Inflammatory macrophage treated with lipopolysaccharide for 4 hours (primary cell): ENCODE results near the gene SOAT2.
"Not testable (repeated sequence)": the region's sequence is repeated elsewhere in the genome, so short reads cannot be mapped to it uniquely, and the experiment has no call there.

Source experiments
- DNase-seq: peaks from one replicate; pipeline ENCODE4 v3.0.0-alpha.2; 2020

The SOAT2 gene

DNA sequence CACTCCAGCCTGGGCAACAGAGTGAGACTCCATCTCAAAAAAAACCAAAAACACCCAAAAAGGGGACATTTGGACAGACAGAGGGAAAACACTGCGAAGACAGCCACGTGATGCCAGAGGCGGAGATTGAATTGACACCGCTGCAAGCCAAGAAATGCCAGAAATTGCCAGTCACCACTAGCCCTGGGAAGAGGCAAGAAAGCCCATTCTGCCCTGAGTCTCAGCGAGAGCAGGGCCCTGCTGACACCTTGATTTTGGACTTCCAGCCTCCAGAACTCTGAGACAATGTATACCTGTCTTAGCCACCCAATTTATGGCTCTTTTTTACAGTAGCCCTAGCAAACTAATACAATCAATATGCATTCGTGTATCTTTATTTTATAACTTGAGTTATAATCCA lies 13.2 kb upstream of the SOAT2 start:
- no peak for DNase-seq

DNA sequence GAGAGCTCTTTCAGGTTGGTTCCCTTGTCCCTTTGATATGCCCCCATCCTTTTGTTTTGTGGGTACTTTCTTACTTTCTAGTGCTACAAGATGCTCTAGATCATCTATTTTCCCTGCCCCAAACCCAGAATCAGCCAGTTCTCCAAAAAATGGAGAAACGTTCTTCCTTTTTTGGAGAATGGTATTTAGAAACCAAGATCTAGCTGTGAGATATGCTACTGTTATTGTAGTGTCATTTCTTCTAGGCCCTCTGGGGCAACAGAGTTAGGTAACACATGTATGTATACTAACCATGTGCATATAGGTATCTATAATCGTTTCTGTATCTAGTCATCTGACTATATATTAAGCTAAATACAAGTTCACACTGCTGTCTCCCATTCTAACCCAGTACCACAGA lies 12.7 kb upstream of the SOAT2 start:
- DNase-seq = no peak

DNA sequence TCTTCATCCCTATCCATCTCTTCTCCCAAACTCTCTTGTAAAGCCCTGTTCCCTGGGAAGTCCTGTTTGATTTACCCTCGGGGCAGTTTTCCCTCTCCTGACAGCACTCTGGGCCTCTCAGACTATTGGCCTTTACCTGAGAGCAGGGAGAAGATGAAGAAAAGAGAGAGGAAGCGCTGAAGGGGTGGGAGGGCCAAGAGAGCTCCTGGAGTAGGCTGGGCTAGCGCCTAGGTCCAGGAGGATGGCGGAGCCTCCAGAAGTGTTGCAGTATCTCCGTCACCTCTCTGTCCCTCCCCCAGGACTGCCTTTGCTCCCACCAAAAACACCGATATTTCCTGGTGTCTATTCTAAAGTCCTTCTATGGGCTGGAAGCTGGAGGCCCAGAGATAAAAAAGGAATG lies 11.5 kb upstream of the SOAT2 start:
- no peak for DNase-seq

DNA sequence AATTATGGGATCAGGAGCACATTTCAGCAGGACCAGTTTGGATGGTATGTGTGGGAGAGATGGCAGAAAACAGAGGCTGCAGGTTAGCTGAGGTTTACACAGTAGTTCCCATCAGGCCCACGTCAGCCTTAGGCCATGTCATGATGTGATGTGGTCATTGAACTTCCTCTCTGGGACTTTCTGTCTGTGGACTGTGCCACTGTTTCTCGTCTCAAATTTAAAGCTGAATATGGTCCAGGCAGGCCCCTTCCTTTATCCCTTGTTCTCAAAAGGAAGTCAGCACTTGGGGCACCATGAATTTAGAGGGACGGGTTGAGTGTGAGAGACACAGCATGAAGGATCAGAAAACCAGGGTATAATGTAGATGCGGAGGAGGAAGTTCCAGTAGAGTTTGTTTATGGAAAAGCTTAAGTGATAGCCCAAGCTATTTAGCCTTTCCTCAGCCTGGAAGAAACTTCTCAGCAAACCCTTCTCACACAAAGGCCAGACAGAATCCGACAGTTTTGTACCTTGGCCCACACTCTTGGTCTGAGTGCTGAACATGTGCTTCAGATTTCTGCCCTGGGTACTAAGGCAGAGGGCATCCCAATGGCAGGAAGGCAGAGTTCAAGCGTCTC lies 9.4 kb upstream of the SOAT2 start:
- DNase-seq = peak; percentile 88

DNA sequence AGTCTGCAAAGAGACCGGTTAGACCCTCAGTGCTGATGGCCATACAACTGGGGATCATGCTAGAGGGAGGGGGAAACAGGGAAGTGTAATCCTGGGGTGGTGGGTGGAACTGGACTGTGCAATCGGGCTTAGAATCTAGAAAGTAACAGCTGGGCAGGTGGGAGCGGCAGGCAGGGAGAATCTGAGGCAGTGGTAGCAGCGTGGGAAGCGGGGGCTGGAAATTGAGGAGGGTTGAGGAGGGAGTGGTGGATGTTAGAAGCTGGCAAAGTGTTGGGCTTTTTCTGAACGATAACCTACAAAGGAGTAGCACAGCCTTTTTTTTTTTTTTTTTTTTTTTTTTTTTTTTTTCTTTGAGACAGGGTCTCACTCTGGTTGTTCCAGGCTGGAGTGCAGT lies 8.9 kb upstream of the SOAT2 start:
- no peak for DNase-seq

DNA sequence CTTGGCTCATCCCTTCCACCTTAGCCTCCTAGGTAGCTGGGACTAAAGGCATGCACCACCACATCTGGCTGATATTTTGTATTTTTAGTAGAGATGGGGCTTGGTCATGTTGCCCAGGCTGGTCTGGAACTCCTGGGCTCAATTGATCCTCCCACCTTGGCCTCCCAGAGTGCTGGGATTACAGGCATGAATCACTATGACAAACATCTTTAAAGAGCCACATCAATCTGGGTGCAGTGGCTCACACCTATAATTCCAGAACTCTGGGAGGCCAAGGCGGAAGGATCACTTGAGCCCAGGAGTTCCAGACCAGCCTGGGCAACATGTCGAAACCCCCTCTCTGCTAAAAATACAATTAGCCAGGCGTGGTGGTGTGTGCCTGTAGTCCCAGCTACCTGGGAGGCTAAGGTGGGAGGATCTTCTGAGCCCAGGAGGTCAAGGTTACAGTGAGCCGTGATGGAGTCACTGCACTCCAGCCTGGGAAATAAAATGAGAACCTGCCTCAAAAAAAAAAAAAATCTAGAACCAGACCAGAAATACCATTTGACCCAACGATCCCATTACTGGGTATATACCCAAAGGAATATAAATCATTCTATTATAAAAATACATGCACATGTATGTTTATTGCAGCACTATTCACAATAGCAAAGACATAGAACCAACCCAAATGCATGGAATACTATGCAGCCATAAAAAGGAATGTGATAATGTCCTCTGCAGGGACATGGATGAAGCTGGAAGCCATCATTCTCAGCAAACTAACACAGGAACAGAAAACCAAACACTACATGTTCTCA lies 8.3 kb upstream of the SOAT2 start:
- DNase-seq = not testable (repeated sequence)

DNA sequence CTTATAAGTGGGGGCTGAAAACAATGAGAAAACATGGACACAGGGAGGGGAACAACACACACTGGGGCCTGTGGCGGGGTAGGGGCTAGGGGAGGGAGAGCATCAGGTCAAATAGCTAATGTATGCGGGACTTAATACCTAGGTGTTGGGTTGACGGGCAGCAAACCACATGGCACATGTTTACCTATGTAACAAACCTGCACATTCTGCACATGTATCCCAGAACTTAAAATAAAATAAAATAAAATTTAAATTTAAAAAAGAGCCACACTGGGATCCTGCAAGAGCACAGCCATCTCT lies 7.7 kb upstream of the SOAT2 start:
- DNase-seq = not testable (repeated sequence)

DNA sequence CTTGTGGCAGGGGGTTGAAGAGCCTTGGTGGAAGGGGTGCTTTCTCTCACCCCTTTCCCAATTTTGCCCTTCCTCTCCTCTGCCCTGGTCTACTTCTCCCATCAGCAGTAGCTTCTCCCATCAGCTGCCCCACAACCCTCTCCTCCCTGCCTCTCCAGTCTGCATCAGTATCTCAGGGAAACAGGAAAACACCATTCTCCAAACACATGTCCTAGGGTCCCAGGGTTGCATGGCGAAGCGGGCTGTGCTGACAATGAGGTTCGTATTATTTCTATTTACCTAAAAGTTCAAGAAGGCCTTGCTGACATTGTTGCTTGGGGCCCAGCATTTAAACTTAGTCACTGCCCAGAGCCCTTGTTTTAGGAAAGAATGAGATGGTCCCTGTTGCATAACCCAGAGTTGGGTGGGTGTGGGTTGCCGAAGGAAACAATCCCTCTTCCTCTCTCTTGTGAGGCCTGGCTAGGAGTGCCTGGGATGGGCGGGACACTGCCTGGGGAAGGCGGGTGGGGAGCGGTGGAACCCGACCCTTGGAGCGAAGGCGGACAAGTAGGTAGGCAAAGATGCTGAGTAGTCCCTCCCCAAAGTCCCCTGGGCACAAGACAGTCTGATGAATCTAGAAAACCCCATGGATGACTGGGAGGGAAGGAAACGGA lies 7.1 kb upstream of the SOAT2 start:
- peak; percentile 67 for DNase-seq

DNA sequence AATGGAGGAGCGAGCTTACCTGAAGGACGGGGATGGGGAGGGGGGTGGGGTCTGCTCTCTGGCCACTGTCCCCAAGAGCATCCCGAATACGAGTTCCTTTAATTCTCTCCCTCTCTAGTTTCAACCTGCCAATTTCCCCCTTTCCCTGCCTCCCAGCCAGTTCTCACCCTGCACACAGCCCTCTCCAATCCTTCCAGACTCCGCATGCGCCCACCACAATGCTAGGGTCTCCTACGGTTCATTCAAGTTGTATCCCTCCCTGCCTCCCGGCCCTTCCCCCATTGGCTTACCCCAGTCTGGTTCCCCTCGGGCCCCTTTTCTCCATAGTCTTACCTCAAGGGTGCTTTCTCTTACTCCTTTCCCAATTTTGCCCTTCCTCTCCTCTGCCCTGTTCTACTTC lies 6.5 kb upstream of the SOAT2 start:
- DNase-seq = no peak

DNA sequence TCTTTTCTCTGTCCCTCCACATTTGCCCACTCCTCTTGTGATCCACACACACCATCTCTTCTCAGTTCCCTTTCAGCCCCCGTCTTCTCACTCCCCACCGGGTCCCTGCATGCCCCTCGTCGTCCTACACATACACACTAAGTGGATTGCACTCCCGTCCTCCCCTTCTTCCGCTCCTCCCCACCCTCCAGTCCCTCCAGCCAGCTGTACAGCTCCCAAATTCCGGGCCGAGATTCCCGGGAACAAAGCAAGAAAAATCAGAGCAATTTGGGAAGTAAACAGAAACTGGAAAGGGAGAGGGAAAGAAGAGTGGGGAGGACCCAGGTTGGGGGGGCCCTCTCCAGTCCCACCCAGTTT lies 6.1 kb upstream of the SOAT2 start:
- DNase-seq = no peak

DNA sequence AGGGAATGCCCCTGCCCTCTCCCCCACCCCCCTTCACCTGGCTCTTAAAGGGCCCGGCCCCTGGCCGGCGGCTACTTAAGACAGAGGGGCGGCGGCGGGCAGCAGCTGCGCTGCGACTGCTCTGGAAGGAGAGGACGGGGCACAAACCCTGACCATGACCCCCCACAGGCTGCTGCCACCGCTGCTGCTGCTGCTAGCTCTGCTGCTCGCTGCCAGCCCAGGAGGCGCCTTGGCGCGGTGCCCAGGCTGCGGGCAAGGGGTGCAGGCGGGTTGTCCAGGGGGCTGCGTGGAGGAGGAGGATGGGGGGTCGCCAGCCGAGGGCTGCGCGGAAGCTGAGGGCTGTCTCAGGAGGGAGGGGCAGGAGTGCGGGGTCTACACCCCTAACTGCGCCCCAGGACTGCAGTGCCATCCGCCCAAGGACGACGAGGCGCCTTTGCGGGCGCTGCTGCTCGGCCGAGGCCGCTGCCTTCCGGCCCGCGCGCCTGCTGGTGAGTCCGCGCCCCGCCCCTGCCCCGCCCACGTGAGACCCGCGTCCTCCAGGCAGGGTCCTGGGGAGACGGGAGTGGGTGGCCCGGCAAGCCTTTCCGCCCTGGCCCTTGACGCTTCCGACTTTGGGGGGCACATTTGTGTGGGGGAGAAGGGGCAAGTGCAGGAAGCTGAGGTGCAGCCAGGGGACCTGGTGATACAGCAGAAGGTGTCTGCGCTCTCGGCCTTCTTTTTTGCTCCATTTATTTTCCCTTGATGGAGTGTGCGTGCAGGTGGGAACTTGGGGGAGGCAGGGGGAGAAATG lies 5.5 kb upstream of the SOAT2 start, which contains the start of gene IGFBP6:
Gene IGFBP6, plus strand, starts transcription at position 104 of the 790 bp plus-strand sequence. Its CDS starts 51 bp downstream, at position 155.
- no peak for DNase-seq

DNA sequence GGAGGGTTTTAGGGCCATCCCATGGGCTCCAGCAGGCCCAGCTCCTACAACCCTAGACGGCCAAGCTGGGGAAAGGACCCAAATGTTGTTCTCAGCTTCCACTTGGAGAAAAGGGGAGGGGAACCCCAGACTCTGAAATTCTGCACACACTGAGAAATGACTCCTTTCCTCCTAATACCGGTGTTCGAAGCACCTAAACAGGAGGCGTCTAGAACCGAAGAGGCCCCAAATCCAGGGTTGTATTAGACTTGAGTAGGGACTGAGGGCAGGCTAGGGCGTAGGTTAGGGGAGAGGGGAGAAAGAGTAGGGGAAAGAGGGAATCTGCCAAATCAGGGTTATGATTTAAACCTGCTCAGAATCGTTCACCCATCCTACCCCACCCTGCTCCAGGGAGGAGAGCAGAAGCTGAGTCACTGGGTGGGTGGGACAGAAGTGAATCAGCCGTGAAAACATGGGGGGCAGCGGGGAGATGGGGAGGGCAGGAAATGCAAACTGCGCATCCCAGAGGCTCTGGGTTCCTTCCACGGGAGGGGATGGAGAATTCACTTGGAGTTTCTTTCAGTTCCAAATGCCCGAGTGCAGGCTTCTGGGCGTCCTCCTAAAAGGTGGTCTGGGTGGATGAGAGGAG lies 4.8 kb upstream of the SOAT2 start:
- DNase-seq = no peak

DNA sequence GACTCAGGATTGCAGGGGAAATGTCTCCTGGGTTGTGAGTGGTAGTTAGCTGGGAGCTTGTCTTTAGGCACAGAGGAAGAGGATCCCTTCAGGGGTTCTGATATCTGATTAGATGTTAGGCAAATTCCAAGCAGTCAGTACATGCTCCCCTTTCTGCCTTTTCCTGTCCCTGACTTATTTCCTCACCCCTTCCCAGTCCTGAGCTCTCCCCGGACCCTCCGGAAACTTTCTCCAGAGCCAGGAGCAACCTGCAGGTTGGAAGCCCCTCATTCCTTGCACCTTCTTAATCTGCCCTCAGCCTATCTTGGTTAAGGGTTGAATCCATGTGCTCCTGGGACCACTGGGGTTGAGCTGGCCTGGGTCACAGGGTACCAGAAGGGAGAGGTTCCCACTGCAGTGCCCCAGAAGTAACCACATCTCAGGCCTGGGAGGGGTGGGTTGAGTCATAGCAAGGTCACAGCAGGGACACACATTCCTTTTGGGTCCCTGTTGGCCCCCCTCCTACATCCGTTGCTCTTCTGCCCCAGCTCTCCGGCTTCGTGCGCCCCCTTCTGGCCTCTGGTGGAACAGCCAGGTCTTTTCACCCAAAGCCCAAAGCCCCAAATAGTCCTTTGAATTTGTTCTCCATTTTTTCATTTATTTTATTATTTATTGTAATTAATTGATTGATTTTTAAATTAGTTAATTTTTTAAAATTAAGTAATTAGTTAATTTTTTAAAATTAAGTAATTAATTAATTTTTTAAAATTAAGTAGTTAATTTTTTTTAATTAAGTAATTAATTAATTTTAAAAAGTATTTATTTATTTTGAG lies 4.0 kb upstream of the SOAT2 start:
- DNase-seq = peak; percentile 75

DNA sequence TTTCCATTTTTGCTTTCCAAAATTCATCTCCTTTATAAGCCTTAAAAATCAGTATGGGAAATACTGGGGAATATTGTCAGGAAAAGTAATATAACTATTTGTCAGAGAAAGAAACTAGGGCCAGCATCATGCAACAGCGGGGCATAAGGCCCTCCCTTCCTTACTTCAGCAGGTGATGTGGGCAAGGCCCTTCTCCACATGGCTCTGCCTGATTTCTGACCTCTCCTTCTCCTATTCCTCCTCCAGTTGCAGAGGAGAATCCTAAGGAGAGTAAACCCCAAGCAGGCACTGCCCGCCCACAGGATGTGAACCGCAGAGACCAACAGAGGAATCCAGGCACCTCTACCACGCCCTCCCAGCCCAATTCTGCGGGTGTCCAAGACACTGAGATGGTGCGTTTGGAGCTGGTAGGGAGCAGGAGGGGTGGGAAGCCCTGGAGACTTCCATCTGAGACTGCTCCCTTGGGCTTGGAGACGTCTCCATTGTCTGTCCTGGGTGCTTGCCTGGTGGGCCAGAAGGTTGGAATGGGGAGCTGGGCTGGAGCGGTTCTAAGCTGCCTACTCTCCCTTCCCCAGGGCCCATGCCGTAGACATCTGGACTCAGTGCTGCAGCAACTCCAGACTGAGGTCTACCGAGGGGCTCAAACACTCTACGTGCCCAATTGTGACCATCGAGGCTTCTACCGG lies 2.7 kb upstream of the SOAT2 start:
- no peak for DNase-seq

DNA sequence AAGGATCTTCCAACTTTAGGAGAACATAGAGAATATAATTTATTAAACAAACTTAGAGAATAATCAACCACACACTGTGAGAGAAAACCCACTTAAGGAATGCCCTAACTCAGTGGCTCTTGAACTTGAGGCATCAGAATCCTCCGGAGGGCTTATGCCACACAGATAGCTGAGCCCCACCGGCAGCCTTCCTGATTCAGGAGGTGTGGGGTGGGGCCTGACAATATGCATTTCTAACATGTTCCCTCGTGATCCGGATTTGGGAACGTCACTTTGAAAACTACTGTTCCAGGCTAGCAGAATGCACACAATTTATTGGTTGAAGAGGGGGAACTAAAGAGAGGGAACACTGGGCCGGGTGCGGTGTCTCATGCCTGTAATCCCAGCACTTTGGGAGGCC lies 2.0 kb upstream of the SOAT2 start:
- no peak for DNase-seq

DNA sequence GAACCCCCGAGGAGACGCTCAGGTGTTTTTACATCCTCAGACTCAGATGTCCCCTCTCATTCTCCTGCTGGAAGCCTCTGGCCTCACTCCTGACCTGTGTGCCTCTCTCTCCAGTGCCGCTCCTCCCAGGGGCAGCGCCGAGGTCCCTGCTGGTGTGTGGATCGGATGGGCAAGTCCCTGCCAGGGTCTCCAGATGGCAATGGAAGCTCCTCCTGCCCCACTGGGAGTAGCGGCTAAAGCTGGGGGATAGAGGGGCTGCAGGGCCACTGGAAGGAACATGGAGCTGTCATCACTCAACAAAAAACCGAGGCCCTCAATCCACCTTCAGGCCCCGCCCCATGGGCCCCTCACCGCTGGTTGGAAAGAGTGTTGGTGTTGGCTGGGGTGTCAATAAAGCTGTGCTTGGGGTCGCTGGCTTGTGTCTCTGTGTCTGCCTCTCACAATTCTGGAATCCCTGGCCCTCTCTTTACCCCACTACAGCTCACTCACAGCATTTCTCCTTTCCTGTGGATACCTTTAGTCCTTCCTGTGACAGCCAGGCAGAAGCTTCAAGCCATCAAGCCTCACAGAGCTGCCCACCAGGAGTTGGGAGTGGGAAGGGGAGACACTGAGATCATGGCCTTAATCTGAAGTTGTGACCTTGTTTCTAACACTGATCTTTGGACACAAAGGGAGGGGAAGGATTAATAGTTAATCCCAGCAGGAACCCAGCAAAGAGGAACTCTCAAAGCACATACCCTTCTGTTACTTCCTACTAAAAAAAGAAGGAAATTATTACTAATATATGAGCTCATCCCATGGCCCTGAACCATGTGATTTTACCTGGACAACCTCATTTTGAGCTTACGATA lies 1.1 kb upstream of the SOAT2 start:
- peak; percentile 68 for DNase-seq

DNA sequence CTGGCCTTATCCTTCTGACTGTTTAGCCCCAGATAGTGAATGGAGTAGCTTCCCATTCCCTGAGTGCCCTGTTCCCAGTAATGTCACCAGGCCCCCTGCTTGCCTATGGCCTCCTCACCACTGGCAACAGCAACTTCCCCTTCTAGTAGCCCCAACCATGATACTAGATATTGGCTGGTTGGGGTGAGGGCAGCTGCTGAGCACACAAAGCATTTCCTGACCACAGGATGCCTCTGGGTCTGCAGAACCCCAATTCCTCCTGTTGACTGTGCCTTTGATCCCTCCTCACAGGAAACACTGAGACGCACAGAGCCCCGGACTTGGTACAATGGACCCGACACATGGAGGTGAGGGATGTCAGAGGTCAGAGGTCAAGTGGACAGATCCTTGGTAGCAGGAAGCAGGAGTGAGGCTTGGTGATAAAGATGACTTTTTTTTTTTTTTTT lies 597 bp downstream of the SOAT2 start:
- DNase-seq = peak; percentile 51

DNA sequence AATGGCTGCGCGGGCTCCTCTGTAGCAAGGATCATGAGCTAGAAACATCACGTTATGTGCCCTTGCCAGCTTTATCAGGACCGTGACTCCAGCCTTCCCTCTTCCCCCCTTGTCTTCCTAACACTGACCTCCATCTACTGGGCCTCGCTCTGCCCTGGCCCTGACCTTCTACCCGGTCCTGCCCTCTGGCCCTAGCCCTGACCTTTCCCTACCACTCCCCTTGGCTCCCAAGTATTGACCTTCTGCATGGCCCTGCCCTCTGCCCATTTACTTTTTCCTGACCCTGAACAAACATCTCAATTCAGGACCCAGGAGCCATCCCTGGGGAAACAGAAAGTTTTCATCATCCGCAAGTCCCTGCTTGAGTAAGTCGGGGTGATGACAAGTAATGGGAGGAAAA lies 2.0 kb downstream of the SOAT2 start:
- DNase-seq = no peak

DNA sequence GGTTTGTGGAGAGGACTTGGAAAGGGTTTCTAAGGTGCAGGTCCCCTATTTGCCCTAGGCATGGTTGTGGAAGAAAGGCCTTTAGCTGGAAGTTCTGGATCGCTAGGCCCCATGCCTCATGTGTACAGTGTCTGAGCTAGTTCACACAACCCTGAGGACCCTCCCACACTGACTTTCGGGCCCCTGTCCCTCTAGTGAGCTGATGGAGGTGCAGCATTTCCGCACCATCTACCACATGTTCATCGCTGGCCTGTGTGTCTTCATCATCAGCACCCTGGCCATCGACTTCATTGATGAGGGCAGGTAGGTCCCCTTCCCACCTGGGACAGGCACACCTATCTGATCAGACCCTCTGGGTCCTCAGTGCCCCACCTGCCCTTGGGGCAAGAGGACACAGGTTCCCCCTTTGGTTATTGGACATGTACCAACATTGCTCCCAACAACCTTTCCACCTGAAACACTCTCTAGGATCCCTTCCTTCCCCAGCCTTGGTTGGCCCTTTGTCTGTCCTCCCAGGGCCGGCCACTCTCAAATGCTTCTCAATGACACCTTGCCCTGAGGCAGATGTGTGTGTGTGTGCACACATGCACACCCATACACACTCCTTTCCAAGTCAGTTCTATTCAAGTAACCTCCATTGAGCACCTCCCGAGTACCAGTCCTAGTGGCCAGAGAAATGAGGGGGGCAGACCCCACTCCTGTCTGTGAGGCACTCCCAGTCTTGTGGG lies 2.6 kb downstream of the SOAT2 start:
- no peak for DNase-seq

DNA sequence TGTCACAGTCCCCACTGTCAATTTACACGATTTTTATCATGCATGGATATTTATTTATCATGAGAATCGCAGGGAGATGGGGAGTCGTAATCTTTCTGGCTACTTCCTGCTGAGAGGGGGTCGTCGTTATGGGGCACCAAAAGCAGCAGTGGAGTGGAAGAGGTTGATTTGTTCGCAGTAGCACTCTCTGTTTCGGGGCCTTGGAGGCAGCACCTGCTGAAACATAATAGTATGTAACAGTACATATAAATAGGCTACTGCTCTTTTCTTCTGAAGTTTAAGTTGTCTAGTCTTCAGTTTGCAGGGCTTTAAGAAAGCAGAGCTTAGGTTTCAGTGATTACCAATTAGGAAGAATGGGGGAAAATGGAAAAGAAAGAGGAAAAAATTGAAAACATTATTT lies 3.8 kb downstream of the SOAT2 start:
- no peak for DNase-seq
